Mammary epithelial cell (primary cell): ENCODE measurements around the gene GRIN2A.

Experiments
- EZH2 ChIP-seq: IDR thresholded peaks from 2 replicates; pipeline ENCODE4 v1.6.1; 2012; ENCODE audit warnings: low read length, inconsistent platforms, borderline replicate concordance
- TF ChIP-seq, protein P1 (sequence below), 2 donors: IDR thresholded peaks in 1 of 2; conservative IDR thresholded peaks in 1 of 2; 2 replicates each; pipeline ENCODE4 v1.5.1; 2011 to 2012; ENCODE audit warnings: inconsistent platforms in 2 of 2, low read length in 2 of 2, mild to moderate bottlenecking in 2 of 2, control low read depth in 1 of 2, low read depth in 1 of 2; ENCODE audit not compliant: insufficient read depth in 1 of 2; ENCODE audit errors: extremely low read depth in 1 of 2

DNA sequence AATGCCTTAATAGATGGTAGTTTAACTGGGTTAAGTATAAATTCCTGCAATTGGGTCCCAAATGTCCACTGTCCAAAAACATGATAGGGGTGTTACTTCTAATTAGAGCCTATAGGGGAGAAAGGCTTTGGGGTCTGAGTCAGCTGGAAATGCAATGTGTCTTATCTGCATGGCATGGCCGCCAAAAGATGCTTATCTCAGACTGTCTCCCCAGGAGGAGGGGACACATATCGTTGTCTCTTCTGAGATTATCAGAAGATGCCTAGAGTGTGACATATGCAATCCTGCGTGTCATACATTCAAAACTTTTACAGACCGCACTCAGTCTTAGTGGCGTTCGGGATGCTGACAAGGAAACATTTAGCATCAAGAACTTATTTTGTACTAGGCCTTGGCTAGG lies 442.9 kb downstream of the GRIN2A start:
- TF ChIP-seq, protein P1, sequence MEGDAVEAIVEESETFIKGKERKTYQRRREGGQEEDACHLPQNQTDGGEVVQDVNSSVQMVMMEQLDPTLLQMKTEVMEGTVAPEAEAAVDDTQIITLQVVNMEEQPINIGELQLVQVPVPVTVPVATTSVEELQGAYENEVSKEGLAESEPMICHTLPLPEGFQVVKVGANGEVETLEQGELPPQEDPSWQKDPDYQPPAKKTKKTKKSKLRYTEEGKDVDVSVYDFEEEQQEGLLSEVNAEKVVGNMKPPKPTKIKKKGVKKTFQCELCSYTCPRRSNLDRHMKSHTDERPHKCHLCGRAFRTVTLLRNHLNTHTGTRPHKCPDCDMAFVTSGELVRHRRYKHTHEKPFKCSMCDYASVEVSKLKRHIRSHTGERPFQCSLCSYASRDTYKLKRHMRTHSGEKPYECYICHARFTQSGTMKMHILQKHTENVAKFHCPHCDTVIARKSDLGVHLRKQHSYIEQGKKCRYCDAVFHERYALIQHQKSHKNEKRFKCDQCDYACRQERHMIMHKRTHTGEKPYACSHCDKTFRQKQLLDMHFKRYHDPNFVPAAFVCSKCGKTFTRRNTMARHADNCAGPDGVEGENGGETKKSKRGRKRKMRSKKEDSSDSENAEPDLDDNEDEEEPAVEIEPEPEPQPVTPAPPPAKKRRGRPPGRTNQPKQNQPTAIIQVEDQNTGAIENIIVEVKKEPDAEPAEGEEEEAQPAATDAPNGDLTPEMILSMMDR (conservative IDR thresholded peaks at IDR 0.05 in 1 of 2, IDR thresholded peaks at IDR 0.05 in 1 of 2; ENCODE audit: extremely low read depth in 1 of 2, insufficient read depth in 1 of 2, low read depth in 1 of 2, low read length in 2 of 2) = no peak
- TF ChIP-seq EZH2 = no peak
